Stimulated activated CD4-positive, alpha-beta T cell treated with anti-CD3 and anti-CD28 coated beads, Interleukin-1b, Interleukin-23, amount 100 ng/mL, for 1 hour (primary cell): ENCODE results near the gene CYSTM1.

Experiments used
- DNase-seq, 2 donors: peaks; one replicate each; pipeline ENCODE4 v3.0.0-alpha.2; 2020; ENCODE audit warnings: low read depth in 2 of 2

Gene CYSTM1

GRCh38 chr5:140208065-140208464 lies 33.1 kb downstream of the CYSTM1 start:
- no peak for DNase-seq

DNA sequence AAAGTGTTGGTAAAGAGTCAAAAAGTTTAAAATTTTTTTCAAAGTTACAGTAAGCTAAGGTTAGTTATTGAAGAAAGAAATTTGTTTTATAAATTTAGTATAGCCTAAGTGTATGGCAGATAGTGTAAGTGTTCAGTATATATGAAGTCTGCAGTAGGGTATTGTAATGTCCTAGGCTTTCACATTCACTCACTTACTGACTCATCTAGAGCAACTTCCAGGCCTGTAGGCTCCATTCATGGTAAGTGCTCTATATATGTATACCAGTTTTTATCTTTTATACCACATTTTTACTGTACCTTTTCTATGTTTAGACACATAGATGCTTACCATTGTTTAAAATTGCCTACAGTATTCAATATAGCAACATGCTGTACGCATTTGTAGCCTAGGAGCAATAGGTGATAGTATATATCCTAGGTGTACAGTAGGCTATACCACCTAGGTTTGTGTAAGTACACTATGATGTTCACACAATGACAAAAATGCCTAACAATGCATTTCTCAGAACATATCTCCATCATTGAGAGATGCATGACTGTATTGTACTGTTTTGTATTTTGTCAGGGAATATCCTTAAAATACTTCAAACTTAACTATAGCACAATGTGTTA lies 38.5 kb downstream of the CYSTM1 start:
- DNase-seq, result no peak

DNA sequence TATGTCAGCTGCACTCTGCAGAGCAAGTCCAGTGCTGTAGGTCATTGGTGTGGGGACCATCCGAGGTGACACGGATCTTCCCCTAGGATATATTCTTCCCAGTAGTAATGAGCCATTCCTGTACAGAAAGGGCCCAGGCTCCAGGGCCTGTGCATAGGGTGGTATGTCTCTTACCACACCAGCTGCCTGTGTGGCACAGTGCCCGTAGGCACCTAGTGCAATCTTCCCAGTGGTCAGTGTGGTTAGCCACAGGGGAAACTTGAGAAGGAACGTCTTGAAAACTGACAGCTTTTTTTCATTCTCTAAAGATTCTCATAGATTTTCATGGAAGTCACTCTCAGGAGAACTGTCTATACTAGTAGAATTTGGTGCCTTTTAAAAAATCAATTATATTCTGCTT lies 39.8 kb downstream of the CYSTM1 start:
- no peak for DNase-seq

DNA sequence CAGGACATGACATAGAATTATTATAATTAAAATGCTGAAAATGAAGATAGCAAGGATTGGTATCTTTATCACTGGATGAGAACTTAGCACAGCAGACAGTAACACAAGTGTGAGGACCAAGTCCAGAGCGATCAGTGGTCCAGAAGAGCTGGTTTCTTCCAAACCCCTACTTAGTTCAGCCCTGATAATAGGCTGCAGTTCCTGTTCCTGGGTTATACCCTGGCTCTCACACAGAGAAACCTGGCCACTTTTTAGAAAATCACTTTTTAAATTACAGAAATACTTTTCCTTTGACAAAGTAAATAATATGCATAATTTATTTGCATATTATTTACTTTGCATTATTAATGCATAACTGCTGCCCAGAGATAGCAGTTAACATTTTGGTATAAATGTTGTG lies 40.3 kb downstream of the CYSTM1 start:
- no peak for DNase-seq

DNA sequence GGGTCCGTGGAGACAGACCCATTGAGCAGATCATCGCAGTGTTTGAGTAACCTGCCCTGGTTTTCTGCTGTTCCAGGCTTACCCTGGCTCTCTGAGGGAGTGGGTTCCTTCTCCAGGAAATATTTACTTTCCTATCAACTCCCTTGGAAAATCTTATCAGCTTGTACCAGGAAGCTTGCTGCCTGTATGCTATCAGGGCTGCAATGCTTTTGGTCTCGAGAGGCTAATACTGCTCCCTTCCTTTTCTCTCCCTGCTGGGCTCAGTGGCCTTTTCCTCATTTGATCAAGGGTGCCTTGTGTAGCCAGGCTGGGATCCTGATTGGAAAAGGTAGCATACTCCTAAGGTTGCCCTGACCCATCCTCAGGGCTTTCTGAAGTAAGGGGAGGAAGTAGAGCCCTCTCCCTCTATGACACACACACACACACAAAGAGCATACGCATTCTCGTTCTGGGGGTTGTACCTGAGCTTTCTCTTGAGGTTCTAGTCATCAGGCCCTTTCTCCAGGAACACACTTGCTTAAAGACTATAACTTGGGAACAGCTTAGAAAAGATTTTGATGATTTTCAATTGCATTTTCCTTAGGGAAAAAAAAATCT lies 41.6 kb downstream of the CYSTM1 start:
- no peak for DNase-seq

GRCh38 chr5:140217299-140218026 lies 42.5 kb downstream of the CYSTM1 start:
- no peak for DNase-seq

- no peak for DNase-seq
Measured at GRCh38 chr5:140219068-140219991, 44.3 kb downstream of the CYSTM1 start.

- no peak for DNase-seq
Measured at GRCh38 chr5:140220032-140220697, 45.2 kb downstream of the CYSTM1 start.

- no peak for DNase-seq
Measured at GRCh38 chr5:140220698-140221064, 45.7 kb downstream of the CYSTM1 start.

DNA sequence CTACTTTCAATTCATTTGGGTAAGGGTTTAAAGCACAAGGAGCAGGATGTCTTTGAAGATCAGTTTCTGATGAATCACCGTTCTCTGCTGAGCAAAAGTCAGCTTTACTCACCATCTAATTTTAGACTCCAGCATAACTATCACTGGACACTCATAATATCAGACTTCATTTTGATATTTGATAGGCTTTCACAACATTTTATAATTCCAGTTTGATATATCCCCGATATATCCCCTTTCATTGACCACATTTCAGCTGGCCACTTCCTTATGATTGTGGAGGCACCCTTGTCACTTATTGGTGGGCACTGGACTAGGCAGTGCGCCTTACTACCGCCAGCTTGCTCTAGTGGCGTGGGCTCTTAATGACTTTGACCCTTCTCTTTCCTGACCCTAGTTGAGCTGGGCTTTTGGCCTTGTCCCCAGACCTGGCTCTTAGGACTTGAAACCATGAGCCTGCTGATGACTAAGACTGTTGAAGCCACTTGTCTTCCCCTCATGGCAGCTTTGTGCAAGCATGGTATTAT lies 46.8 kb downstream of the CYSTM1 start:
- DNase-seq, result no peak

DNA sequence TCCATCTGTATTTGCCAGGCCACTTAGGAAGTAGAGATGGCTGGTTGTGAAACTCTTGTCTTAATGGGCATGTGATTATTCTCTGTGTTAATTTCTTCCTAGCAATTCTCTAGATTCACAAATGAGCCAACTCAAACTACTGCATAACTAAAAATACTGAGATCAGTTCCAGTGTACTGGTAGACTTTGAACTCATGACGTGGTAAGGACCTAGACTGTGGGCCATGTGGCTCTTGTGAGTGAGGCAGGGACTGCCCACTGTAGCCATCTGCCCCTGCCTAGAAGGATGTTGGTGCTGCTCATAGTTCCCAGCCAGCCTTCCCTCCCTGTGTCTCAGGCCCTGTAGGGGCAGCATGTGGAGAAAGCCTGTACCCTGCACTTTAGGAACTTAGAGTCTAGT lies 47.4 kb downstream of the CYSTM1 start:
- DNase-seq, result no peak

GRCh38 chr5:140223567-140223966 lies 48.6 kb downstream of the CYSTM1 start:
- no peak for DNase-seq

GRCh38 chr5:140224658-140225057 lies 49.7 kb downstream of the CYSTM1 start:
- no peak for DNase-seq

- DNase-seq, result no peak
Measured at GRCh38 chr5:140225396-140225795, 50.4 kb downstream of the CYSTM1 start.

GRCh38 chr5:140227046-140227445 lies 52.1 kb downstream of the CYSTM1 start:
- no peak for DNase-seq

DNA sequence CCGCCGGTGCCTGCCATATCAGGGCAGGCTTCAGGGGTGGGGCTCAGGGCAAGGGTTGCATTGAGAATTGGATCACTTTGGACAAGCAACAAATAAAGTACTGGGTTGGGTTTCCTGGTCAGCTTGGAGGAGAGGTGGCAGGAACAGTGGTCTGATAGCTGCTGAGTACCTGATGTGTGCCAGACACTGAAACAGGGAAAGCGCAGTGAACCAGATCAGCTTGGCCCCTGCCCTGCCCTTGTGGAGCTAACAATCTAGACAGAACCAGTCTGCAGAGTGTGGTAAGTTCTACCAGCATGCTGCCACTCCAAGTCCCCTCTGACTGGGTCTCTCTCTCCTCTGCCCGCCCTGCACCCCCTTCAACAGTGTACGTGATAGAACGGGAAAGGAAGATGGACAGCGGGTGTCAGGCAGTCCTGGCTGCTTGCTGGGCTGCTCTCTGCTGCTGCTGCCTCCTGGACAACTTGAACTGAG lies 53.4 kb downstream of the CYSTM1 start:
- no peak for DNase-seq

DNA sequence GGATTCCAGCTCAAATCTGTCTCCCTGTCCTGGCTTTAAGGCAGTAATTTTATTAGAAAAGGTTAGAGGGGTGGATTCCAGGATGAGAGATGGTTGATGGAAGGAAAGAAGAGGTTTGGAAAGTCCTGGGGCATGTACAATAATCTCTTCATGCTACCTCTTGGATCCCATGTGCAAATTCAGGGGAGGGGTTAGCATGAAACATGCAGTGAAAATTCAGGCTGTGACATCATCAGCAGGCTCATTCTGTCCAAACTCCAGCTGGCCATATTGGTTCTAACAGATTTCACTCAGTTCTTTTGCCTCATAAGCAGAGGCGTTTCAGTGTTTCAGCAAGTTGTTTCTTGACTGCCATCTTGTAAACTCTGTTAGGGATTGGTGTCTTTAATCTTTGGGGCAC lies 55.4 kb downstream of the CYSTM1 start:
- DNase-seq, result no peak

GRCh38 chr5:140232731-140233130 lies 57.7 kb downstream of the CYSTM1 start:
- no peak for DNase-seq

DNA sequence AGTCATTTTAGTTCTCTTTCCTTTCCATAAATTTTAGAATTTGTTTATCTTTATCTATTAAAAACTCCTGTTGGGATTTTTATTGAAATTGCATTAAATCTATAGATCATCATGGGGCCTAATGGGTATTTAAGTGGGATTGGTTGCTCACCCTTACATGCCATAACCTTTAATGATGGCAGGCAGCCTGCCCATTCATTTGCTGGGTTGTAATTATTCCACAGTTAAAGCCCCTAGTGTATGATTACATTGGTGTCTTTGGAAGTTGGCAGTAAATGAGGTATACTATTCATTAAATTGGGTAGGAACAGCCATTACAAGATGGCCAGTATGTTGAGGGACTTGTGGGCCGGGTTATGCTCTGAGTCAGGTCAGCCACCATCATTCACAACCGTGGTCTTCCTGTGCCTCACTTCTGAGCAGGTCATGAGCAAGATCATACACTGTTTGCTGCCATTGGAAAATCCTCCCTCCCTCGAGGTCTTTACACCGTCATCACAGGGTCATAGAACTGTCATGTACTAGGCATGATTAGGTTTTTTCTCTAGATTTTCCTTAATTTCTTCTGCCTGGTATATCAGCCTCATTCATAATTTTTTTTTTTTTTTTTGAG lies 59.5 kb downstream of the CYSTM1 start:
- DNase-seq, result no peak

DNA sequence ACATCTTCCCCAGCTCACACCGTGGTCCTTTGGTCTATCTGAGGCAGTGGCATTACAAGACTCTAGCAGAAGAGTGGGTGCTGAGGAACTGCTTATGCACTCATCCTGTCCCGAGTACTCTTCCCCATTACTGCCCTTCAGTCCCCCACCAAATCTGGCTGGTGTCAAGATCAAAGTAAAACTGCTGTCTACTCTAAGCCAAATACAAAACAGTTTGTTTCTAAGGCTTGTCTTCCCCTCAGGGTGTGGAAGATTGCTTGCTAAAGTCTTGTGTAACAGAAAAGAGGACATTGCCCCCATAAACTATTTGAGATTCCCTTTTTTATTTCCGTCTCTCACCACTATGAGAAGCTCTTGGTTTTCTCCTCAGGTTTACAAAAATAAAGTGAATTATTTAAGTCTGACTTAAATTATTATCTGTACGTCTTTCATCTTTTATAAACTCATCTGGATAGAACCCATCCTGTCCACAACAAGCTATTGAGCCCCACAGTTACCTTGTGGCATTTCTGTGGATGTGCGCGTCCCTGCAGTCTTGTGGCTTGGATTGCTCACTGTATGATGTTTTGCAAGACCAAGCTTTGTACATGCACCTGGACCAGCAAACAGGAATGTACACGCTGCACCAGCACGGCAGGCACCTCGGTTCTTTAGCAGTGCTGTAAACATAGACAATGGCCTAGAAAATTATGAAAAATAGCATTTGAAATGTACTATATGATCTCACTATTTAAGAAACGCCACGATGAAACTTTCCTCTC lies 61.0 kb downstream of the CYSTM1 start:
- DNase-seq, result no peak
